B cell (primary cell): Measurements from ENCODE around the gene PTCD1. TPM values are rescaled to one million over a fixed set of nuclear protein-coding genes. Genes with fewer than 3 reads are reported as not detected.
"Not testable (repeated sequence)": the region's sequence is repeated elsewhere in the genome, so short reads cannot be mapped to it uniquely, and the experiment has no call there.

Experiments used
- ATAC-seq: fragments of 200-7000 bp; cut with Tn5 transposase; one replicate; pipeline ENCODE4 v1.10.0; 2021; ENCODE audit warnings: low read depth, mild to moderate bottlenecking, moderate number of reproducible peaks, moderate library complexity
- CTCF ChIA-PET: fragments of 350-600 bp; sonication (Branson Sonifier 250); formaldehyde crosslinking; loops from one replicate; lab custom pipeline; 2021; ENCODE audit warnings: antibody characterized with exemption, inconsistent platforms; lab: Charles Lee
- POLR2A ChIA-PET: fragments of 350-600 bp; sonication (Branson Sonifier 250); formaldehyde crosslinking; loops from one replicate; lab custom pipeline; 2021; ENCODE audit warnings: antibody characterized with exemption; lab: Charles Lee
- DNase-seq: peaks from one replicate; pipeline ENCODE4 v3.0.0; 2013
- H2AFZ ChIP-seq: 2 replicates; pipeline ENCODE4 v1.6.1; 2012; ENCODE audit warnings: mild to moderate bottlenecking, low read depth, low read length; ENCODE audit not compliant: insufficient read depth, poor library complexity, severe bottlenecking
- H3K27ac ChIP-seq, 2 donors: 1 replicate in 1 of 2; 2 replicates in 1 of 2; pipeline ENCODE4 v1.5.1; 2012 to 2013; ENCODE audit warnings: low read length in 2 of 2, mild to moderate bottlenecking in 2 of 2, moderate library complexity in 1 of 2
- H3K27me3 ChIP-seq, 4 experiments: fragments of 200-600 bp in 1 of 4; sonication (generic) in 1 of 4; replicated peaks in 1 of 4; 1 replicate in 2 of 4; 2 replicates in 2 of 4; pipeline versions ENCODE4 v1.6.1 to v1.7.0; 2013 to 2016; ENCODE audit warnings: low read length in 3 of 4, mild to moderate bottlenecking in 2 of 4, mixed read lengths in 1 of 4, moderate library complexity in 1 of 4; ENCODE audit not compliant: insufficient read depth in 4 of 4, control insufficient read depth in 3 of 4; ENCODE audit errors: control extremely low read depth in 1 of 4
- H3K36me3 ChIP-seq, 2 experiments: replicated peaks in 1 of 2; 1 replicate in 1 of 2; 2 replicates in 1 of 2; pipeline versions ENCODE4 v1.6.1 to v1.7.1; 2013; ENCODE audit warnings: low read length in 1 of 2; ENCODE audit not compliant: insufficient read depth in 2 of 2, control insufficient read depth in 1 of 2; ENCODE audit errors: control extremely low read depth in 1 of 2, extremely low read depth in 1 of 2
- H3K4me1 ChIP-seq, 2 donors: fragments of 200-600 bp in 1 of 2; sonication (generic) in 1 of 2; 1 replicate in 1 of 2; 2 replicates in 1 of 2; pipeline versions ENCODE4 v1.5.1 to v1.6.1; 2013 to 2017; ENCODE audit warnings: low read length in 2 of 2; ENCODE audit not compliant: control insufficient read depth in 2 of 2, insufficient read depth in 2 of 2
- H3K4me2 ChIP-seq: replicated peaks from 2 replicates; pipeline ENCODE3; 2012; ENCODE audit warnings: mild to moderate bottlenecking, low read depth, low read length; ENCODE audit not compliant: poor library complexity, severe bottlenecking
- H3K4me3 ChIP-seq, 5 experiments: fragments of 200-600 bp in 1 of 5; sonication (generic) in 1 of 5; 1 replicate in 3 of 5; 2 replicates in 2 of 5; pipeline versions ENCODE4 v1.5.1 to v1.7.0; 2011 to 2016; ENCODE audit warnings: low read length in 4 of 5, mild to moderate bottlenecking in 4 of 5, low read depth in 2 of 5, control low read depth in 1 of 5, moderate library complexity in 1 of 5; ENCODE audit not compliant: insufficient read depth in 1 of 5; ENCODE audit errors: control extremely low read depth in 1 of 5, extremely low read depth in 1 of 5
- H3K79me2 ChIP-seq: fragments of 200-600 bp; sonication (generic); one replicate; pipeline ENCODE4 v1.6.0; 2016; ENCODE audit warnings: low read length; ENCODE audit not compliant: control insufficient read depth, insufficient read depth
- H3K9ac ChIP-seq: fragments of 200-600 bp; sonication (generic); 2 replicates; pipeline ENCODE4 v1.6.1; 2017; ENCODE audit warnings: mild to moderate bottlenecking, low read length, moderate library complexity
- H3K9me3 ChIP-seq, 3 donors: one replicate each; pipeline versions ENCODE4 v1.6.1 to v1.7.1; 2013; ENCODE audit warnings: low read length in 2 of 3; ENCODE audit not compliant: control insufficient read depth in 2 of 3, insufficient read depth in 1 of 3; ENCODE audit errors: control extremely low read depth in 1 of 3
- H4K20me1 ChIP-seq: 2 replicates; pipeline ENCODE4 v1.6.0; 2012; ENCODE audit warnings: mild to moderate bottlenecking, low read length; ENCODE audit not compliant: insufficient read depth, control insufficient read depth, poor library complexity, severe bottlenecking
- H3K27ac Mint-ChIP-seq: one replicate; pipeline ENCODE4 v1.8.0; 2021; ENCODE audit warnings: mixed read lengths
- H3K27me3 Mint-ChIP-seq: one replicate; pipeline ENCODE4 v1.8.0; 2021; ENCODE audit warnings: mixed read lengths
- H3K4me1 Mint-ChIP-seq: one replicate; pipeline ENCODE4 v1.8.0; 2021; ENCODE audit warnings: mixed read lengths
- H3K4me3 Mint-ChIP-seq: one replicate; pipeline ENCODE4 v1.8.0; 2021; ENCODE audit warnings: mixed read lengths
- H3K9me3 Mint-ChIP-seq: one replicate; pipeline ENCODE4 v1.8.0; 2022; ENCODE audit warnings: mixed read lengths; ENCODE audit not compliant: insufficient read depth
- EZH2 ChIP-seq: IDR thresholded peaks from 2 replicates; pipeline ENCODE4 v1.6.1; 2012; ENCODE audit warnings: borderline replicate concordance, low read depth, mild to moderate bottlenecking, moderate library complexity, low read length; ENCODE audit not compliant: insufficient read depth, poor library complexity, severe bottlenecking
- WGBS: methylation state at CpG from one replicate; pipeline ENCODE4 v1.1.5; 2013; ENCODE audit warnings: missing lambda C conversion rate; ENCODE audit not compliant: insufficient coverage; 5-methylcytosine and 5-hydroxymethylcytosine counted together
- intact Hi-C: fragments of 100-400 bp; cut with micrococcal nuclease; formaldehyde crosslinking; loops from one replicate; pipeline ENCODE4 v1.10.0; 2022
- polyA plus RNA-seq: library from polyadenylated mRNA; depleted of rRNA; stranded (reverse); fragments of >200 nt; gene quantifications from 2 replicates; pipeline ENCODE4 v1.2.3, GENCODE V29; 2012
- total RNA-seq, 2 donors: library from RNA; stranded (reverse); fragments of 120-200 nt in 1 of 2; gene quantifications; 1 replicate in 1 of 2; 2 replicates in 1 of 2; pipeline versions ENCODE4 v1.2.3 to v1.2.4, GENCODE V29; 2013 to 2022
- TF ChIP-seq, protein P1 (sequence below): fragments of 200-600 bp; IDR thresholded peaks from one replicate; pipeline ENCODE4 v1.8.0; 2022; ENCODE audit warnings: antibody characterized with exemption, mild to moderate bottlenecking

Gene PTCD1
- total and polyA plus RNA-seq, 2 donors (not counting 1 experiment from before 2014, with no cell fraction given): 9.7 to 14.8 TPM

DNA sequence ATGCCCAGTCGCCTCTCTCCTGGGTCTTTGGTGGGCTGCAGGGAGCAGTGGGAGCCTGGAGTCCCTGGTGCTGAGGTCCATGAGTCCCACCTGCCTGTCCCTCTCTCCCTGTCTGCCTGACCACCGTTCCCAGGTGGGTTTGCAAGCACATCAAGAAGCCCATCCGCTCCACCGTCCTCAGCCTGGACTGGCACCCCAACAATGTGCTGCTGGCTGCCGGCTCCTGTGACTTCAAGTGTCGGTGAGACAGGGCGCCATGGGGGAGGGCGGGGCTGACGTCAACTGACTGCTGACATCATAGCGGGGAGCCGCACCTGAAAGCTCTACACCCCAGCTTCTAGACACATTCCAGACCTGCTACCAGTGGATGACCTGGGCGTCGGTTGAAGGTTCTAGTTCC, 48.8 kb downstream of the PTCD1 start:
- no peak for TF ChIP-seq EZH2
- TF ChIP-seq, protein P1, sequence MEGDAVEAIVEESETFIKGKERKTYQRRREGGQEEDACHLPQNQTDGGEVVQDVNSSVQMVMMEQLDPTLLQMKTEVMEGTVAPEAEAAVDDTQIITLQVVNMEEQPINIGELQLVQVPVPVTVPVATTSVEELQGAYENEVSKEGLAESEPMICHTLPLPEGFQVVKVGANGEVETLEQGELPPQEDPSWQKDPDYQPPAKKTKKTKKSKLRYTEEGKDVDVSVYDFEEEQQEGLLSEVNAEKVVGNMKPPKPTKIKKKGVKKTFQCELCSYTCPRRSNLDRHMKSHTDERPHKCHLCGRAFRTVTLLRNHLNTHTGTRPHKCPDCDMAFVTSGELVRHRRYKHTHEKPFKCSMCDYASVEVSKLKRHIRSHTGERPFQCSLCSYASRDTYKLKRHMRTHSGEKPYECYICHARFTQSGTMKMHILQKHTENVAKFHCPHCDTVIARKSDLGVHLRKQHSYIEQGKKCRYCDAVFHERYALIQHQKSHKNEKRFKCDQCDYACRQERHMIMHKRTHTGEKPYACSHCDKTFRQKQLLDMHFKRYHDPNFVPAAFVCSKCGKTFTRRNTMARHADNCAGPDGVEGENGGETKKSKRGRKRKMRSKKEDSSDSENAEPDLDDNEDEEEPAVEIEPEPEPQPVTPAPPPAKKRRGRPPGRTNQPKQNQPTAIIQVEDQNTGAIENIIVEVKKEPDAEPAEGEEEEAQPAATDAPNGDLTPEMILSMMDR: no peak
- ChIA-PET CTCF (interaction anchor here (0.9 kb wide), 1 partner anchor 24 kb away, joined by 6 read pairs; no protein-coding TSS in a partner anchor), POLR2A (no interaction called here)
- Histone ChIP-seq H3K9ac (no peak overlapping the region), H3K4me1 (peaks cover 17 to 27% of the 10 kb centered on the region in 2 donors), H3K79me2 (peaks cover 71% of the 10 kb centered on the region), H3K27ac (no peak overlapping the region), H2AFZ (no peak overlapping the region), H3K4me2 (no peak overlapping the region), H3K9me3 (no peaks in the 10 kb centered on the region), H4K20me1 (peaks cover 86% of the 10 kb centered on the region), H3K36me3 (peaks cover 0 to 75% of the 10 kb centered on the region in 2 experiments), H3K27me3 (no peaks in the 10 kb centered on the region), H3K4me3 (no peak overlapping the region)
- 96% methylated on average over 12 of the region's 13 CpGs for WGBS
- no peaks in the 10 kb centered on the region for H3K27me3 Mint-ChIP-seq
- H3K4me3 Mint-ChIP-seq: no peak overlapping the region
- H3K9me3 Mint-ChIP-seq: no peaks in the 10 kb centered on the region
- no peak overlapping the region for H3K27ac Mint-ChIP-seq
- H3K4me1 Mint-ChIP-seq: peaks cover 22% of the 10 kb centered on the region
- intact Hi-C loops: no loop called here
- DNase-seq: no peak
- ATAC-seq: no peak

DNA sequence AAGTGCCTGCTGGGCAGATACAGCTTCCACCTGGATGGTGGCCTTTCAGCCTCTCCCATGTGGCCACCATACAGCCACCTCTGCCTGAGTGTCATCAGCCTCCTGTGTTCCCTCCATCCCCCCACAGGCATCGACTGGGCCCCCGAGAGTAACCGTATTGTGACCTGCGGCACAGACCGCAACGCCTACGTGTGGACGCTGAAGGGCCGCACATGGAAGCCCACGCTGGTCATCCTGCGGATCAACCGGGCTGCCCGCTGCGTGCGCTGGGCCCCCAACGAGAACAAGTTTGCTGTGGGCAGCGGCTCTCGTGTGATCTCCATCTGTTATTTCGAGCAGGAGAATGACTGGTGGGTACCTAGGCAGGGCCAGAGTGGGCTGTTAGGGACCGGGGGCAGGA, 50.7 kb downstream of the PTCD1 start:
- Histone ChIP-seq H2AFZ (no peak overlapping the region), H3K79me2 (peaks cover 82% of the 10 kb centered on the region), H3K36me3 (peaks cover 0 to 66% of the 10 kb centered on the region in 2 experiments), H4K20me1 (peaks cover 86% of the 10 kb centered on the region), H3K9me3 (no peaks in the 10 kb centered on the region), H3K4me3 (no peak overlapping the region), H3K4me2 (no peak overlapping the region), H3K27ac (no peak overlapping the region), H3K9ac (no peak overlapping the region), H3K27me3 (no peaks in the 10 kb centered on the region), H3K4me1 (peaks cover 11 to 34% of the 10 kb centered on the region in 2 donors)
- ChIA-PET CTCF (interaction anchor here (0.7 to 3.4 kb wide), 4 partner anchors 15 to 26 kb away, joined by 3 to 24 read pairs (median 7); no protein-coding TSS in a partner anchor), POLR2A (interaction anchor here (0.7 kb wide), 1 partner anchor 20 kb away, joined by 8 read pairs; no protein-coding TSS in a partner anchor)
- Mint-ChIP-seq H3K27ac (no peak overlapping the region), H3K27me3 (no peaks in the 10 kb centered on the region), H3K4me1 (peaks cover 23% of the 10 kb centered on the region), H3K9me3 (no peaks in the 10 kb centered on the region), H3K4me3 (no peak overlapping the region)
- no peak for TF ChIP-seq EZH2
- TF ChIP-seq, protein P1: no peak
- no peak for ATAC-seq
- no peak for DNase-seq
- intact Hi-C loops: loop anchor here (1.0 kb wide), 1 partner anchor 23 kb away; no protein-coding TSS in a partner anchor
- over 99% methylated on average over 19 of the region's 20 CpGs for WGBS

DNA sequence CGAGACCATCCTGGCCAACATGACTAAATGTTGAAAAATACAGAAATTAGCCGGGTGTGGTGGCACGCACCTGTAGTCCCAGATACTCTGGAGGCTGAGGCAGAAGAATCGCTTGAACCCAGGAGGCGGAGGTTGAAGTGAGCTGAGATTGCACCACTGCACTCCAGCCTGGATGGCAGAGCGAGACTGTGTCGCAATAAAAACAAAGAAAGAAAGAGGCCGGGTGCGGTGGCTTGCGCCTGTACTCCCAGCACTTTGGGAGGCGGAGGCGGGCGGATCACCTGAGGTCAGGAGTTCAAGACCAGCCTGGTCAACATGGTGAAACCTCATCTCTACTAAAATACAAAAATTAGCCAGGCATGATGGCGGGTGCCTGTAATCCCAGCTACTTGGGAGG, 51.4 kb downstream of the PTCD1 start:
- peaks cover 83% of the 10 kb centered on the region for H4K20me1 ChIP-seq
- CTCF ChIA-PET: interaction anchor here (0.7 to 3.4 kb wide), 6 partner anchors 13 to 213 kb away, joined by 3 to 24 read pairs (median 4); partner anchors contain the start of gene ARPC1B
- peaks cover 83% of the 10 kb centered on the region for H3K79me2 ChIP-seq
- POLR2A ChIA-PET, H3K9me3 ChIP-seq, H3K4me2 ChIP-seq, H3K27ac ChIP-seq, DNase-seq, H3K9ac ChIP-seq, H3K27me3 Mint-ChIP-seq, ATAC-seq, H3K4me3 ChIP-seq, H2AFZ ChIP-seq, H3K27ac Mint-ChIP-seq, H3K4me3 Mint-ChIP-seq, H3K27me3 ChIP-seq, H3K9me3 Mint-ChIP-seq: not testable (repeated sequence)
- peaks cover 0 to 65% of the 10 kb centered on the region in 2 experiments for H3K36me3 ChIP-seq
- intact Hi-C loops: loop anchor here (1.0 kb wide), 1 partner anchor 22 kb away; no protein-coding TSS in a partner anchor
- peaks cover 9 to 34% of the 10 kb centered on the region in 2 donors for H3K4me1 ChIP-seq
- 93% methylated on average over 7 of the region's 14 CpGs for WGBS
- H3K4me1 Mint-ChIP-seq: peaks cover 21% of the 10 kb centered on the region
